ENCODE data around the gene LRRC4B.

- TF ChIP-seq POLR2A (IDR thresholded peaks at IDR 0.05) (no peak), CTCF (IDR thresholded peaks at IDR 0.05) (no peak), POLR2AphosphoS5 (IDR thresholded peaks at IDR 0.05) (no peak)
Observed at GRCh38 chr19:50488389-50489194, 79.6 kb downstream of the LRRC4B start.

Data from upper lobe of left lung (tissue), 4 donors.